ES-I3 (cell line): ENCODE results near the gene PATE2.

Source experiments
- H3K36me3 ChIP-seq: 2 replicates; pipeline ENCODE4 v1.6.1; 2013; ENCODE audit warnings: mild to moderate bottlenecking, low read length, control low read depth, moderate library complexity; ENCODE audit not compliant: insufficient read depth
- H3K4me1 ChIP-seq: 2 replicates; pipeline ENCODE4 v1.6.1; 2013; ENCODE audit warnings: mild to moderate bottlenecking, control low read depth, low read length; ENCODE audit not compliant: insufficient read depth
- H3K9ac ChIP-seq: 2 replicates; pipeline ENCODE4 v1.6.1; 2013; ENCODE audit warnings: low read depth, mild to moderate bottlenecking, low read length, moderate library complexity
- H3K9me3 ChIP-seq: 2 replicates; pipeline ENCODE4 v1.6.1; 2013; ENCODE audit warnings: mild to moderate bottlenecking, low read length, moderate library complexity; ENCODE audit not compliant: control insufficient read depth, insufficient read depth

The PATE2 gene

DNA sequence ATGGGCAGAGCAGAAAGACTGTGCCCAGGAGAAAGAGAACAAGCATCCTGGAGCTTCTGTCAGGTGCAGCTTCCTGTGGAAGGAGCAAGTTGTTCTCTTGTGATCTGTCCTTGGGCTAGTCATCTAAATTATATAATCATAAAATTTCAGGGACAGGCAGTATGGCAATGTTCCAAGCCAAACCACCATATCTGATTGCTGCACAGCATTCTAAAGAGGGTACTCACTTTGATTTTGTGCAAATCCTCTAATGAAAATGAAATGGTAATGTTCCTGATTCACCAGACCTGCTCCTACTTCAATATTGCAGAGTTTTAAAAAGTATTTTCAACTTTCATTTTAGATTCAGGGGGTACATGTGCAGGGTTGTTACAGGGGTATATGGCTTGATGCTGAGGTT is at the start of gene PATE2:
PATE2 (minus strand) TSS at position 101 of the 400 bp plus-strand sequence; CDS start at position 46, 55 bp downstream.
- H3K36me3 ChIP-seq, result no peaks in the 10 kb centered on the region
- no peaks in the 10 kb centered on the region for H3K4me1 ChIP-seq
- H3K9ac ChIP-seq, result no peak within 1 kb of the TSS
- H3K9me3 ChIP-seq, result no peaks in the 10 kb centered on the region

DNA sequence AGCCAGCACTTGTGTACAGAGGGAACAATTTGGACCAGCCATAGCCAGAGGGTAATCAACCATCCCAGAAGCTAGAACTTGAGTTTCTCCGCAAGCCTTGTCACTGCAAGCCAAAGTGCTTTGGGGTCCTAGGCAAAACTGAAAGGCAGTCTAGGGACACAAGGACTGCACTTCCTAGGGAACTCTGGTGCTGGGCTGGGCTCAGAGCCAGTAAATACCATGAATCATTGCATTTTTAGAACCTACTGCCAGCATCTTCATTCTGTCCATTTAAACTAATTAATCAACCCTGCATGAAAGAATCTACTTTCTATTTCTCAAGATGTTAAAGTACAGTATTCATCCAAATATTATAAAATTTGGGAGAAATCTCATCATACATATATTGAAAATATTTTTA is 29.3 kb upstream of the PATE2 start:
- H3K36me3 ChIP-seq, result no peaks in the 10 kb centered on the region
- H3K4me1 ChIP-seq, result no peaks in the 10 kb centered on the region
- no peaks in the 10 kb centered on the region for H3K9me3 ChIP-seq
- no peak overlapping the region for H3K9ac ChIP-seq

DNA sequence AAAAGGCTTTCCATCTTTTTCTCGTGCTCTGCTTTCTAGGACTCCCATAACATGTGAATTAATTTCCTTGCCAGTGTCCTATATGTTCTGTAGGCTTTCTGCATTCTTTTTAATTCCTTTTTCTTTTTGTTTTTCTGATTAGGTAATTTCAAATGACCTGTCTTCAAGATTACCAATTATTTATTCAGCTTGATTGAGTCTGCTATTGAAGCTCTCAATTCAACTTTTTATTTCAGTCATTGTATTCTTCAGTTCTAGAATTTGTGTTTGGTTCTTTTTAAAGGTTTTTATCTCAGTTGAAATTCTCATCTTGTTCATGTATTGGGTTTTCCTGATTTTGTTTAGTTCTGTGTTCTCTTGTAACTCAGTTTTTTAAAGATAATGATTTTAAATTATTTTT is 23.8 kb upstream of the PATE2 start:
- Histone ChIP-seq H3K4me1 (peaks cover 5% of the 10 kb centered on the region; the same call in 1 of the 2 replicates), H3K9me3 (peaks cover 5% of the 10 kb centered on the region; the same call in 1 of the 2 replicates), H3K9ac (no peak overlapping the region), H3K36me3 (no peaks in the 10 kb centered on the region)

DNA sequence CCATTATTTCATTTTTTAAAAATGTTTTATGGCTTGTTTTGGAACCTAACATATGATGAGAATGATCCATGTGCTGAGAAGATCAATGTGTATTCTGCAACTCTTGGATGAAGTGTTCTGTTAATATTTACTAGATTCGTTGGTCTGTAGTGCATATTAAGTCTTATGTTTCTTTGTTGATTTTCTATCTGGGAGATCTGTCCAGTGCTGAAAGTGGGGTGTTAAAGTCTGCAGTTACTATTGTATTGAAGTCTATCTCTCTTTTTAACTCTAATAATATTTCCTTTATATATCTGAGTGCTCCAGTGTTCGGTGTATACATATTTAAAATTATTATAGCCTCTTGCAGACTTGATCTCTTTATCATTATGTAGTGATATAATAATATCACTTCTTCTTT is 21.2 kb upstream of the PATE2 start:
- Histone ChIP-seq H3K4me1 (peaks cover 8% of the 10 kb centered on the region; the same call in 1 of the 2 replicates), H3K9me3 (peaks cover 5% of the 10 kb centered on the region; the same call in 1 of the 2 replicates), H3K9ac (no peak overlapping the region), H3K36me3 (no peaks in the 10 kb centered on the region)

DNA sequence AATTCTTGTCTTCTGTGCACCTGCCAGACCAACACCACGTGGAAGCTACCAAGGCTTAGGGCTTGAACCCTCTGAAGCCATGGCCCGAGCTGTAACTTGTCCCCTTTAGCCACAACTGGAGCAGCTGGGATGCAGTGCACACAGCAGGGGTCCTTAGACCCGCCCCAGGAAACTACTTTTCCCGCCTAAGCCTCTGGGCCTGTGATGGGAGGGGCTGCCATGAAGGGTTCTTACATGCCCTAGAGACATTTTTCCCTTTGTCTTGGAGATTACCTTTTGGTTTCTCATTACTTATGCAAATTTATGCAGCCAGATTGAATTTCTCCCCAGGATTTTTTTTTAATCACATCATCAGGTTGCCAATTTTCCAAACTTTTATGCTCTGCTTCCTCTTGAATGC is 19.0 kb upstream of the PATE2 start:
- Histone ChIP-seq H3K36me3 (no peaks in the 10 kb centered on the region), H3K9me3 (peaks cover 8% of the 10 kb centered on the region; the same call in 1 of the 2 replicates), H3K4me1 (peaks cover 8% of the 10 kb centered on the region; the same call in 1 of the 2 replicates), H3K9ac (no peak overlapping the region)

DNA sequence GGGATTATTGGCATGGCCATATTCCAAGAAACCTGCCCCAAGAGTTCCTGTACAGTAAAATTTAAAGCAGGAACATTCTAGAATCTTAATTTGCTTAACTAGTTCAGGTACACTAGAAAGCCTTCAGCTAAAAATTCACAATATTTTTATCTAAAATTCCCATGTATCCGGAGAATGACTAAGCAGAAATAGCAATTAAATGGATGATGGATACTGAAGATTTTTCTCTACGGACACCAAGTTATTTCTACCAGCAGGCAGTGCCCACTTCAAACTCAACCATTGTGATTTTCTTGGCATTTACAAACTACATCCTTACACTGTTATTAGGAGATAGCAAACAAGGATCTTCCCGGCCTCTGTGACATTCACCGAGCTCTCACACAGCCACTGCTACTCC is 12.2 kb upstream of the PATE2 start:
- no peak overlapping the region for H3K9ac ChIP-seq
- no peaks in the 10 kb centered on the region for H3K36me3 ChIP-seq
- peaks cover 6% of the 10 kb centered on the region; the same call in 1 of the 2 replicates for H3K9me3 ChIP-seq
- no peaks in the 10 kb centered on the region for H3K4me1 ChIP-seq

DNA sequence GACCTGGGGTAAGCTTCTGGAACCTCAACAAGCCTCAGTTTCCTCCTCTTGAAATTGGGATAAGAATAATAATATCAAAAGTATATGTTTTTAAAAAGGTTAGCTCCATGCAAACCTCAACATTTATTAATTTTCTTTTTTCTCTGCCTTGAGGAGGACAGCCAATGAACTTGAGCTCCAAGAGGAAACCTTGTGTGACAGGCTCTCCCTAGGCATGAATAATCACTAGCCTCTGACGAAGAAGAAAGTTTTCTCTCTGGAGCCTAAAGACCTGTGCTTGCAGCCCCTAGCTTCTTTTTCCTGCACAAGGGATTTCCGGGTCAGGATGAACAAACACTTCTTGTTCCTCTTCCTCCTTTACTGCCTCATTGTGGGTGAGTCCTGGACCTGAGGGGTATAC is 9.2 kb upstream of the PATE2 start, which contains the start of gene PATE3:
PATE3 (plus strand) TSS at position 301 of the 400 bp plus-strand sequence; CDS start at position 326, 25 bp downstream.
- no peaks in the 10 kb centered on the region for H3K36me3 ChIP-seq
- no peak within 1 kb of the TSS for H3K9ac ChIP-seq
- H3K4me1 ChIP-seq, result no peaks in the 10 kb centered on the region
- H3K9me3 ChIP-seq, result peaks cover 4% of the 10 kb centered on the region; the same call in 1 of the 2 replicates

DNA sequence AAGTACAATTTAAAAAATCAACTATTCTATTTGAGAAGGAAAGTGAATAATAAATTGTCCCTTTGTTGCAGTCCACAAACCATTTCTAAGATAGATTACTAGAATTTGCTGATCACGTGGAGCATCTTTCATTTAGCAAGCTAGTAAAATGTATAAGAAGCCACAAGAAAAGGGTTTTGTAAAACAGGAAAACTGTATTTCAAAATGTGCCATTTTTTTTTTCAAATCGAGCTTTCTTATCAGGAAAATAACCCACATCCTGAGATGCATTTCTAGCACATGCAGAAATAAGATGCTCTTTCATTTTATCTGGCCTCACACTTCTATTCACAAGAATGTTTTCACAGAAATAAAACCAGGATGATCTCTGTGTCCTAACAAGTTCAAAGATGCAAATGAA is 6.0 kb upstream of the PATE2 start:
- no peaks in the 10 kb centered on the region for H3K36me3 ChIP-seq
- H3K9ac ChIP-seq, result no peak overlapping the region
- no peaks in the 10 kb centered on the region for H3K9me3 ChIP-seq
- H3K4me1 ChIP-seq, result no peaks in the 10 kb centered on the region

DNA sequence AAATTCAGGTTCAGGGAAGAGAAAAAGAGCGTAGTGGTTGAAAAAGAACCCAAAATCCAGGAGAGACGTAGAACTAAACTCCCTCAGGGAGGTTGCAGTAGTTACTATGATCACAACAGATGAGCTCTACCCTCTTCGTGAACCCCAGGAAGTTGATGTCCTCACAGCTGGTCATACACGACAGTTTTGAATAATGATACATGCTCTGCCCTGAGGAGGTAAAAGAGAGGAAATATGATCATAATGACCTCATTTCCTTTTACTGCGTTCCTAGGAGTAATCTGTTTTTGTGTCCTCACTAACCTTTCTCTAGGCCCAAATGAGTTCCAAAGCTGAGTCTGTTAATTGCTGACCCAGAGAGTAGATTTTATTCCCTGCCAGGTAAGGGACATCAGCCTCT is 1.3 kb downstream of the PATE2 start:
- no peak overlapping the region for H3K9ac ChIP-seq
- no peaks in the 10 kb centered on the region for H3K36me3 ChIP-seq
- no peaks in the 10 kb centered on the region for H3K4me1 ChIP-seq
- H3K9me3 ChIP-seq, result no peaks in the 10 kb centered on the region

DNA sequence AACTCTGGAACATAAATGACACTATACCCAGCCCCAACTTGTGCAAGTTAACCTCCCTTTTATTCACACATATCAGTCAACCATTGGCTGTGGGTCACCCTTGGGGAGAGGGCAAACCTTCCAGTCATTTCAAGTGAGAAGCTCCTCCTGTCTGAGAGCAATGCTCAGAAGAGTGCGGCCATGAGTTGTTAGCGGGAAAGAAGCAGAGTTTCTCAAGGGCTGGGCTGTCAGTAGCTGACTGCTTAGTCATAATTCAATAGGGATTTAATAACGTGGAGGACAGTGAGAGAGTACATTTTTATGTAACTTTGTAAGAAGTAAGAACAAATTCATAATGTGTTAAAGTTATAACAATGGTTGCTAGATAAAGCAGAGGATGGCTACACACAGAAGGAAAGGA is 5.1 kb downstream of the PATE2 start:
- Histone ChIP-seq H3K9ac (no peak overlapping the region), H3K9me3 (no peaks in the 10 kb centered on the region), H3K4me1 (no peaks in the 10 kb centered on the region), H3K36me3 (no peaks in the 10 kb centered on the region)

DNA sequence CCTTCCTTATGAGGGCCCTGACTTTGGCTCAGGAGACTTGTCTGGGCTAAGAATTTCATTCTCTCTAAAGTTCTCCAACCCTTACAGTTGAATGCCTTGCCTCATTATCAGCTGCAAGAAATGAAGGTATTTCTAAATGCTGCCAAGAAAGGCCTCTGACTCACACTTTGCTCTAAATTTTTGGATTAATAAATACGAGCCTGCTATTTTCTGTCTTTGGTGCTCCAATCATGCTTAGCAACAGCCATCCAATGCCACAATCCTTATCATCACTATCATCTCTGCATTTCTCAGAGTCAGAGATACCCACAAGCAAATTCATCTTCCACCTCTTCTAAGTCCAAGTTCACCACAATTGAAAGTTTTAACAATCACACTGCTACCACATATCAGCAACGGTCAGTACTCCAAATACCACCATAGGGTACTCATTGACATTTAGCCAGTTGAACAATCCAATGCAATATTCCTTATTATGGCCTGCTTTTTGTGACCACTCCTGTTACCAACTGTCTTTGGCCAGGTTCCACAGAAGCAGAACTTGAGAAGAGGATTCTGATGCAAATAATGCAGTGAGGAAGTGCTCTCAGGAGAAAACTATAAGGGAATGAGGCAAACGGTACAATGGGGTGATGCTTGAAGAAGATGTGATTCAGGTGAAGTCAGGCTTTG is 5.7 kb downstream of the PATE2 start:
- Histone ChIP-seq H3K9me3 (no peaks in the 10 kb centered on the region), H3K9ac (no peak overlapping the region), H3K4me1 (no peaks in the 10 kb centered on the region), H3K36me3 (no peaks in the 10 kb centered on the region)

DNA sequence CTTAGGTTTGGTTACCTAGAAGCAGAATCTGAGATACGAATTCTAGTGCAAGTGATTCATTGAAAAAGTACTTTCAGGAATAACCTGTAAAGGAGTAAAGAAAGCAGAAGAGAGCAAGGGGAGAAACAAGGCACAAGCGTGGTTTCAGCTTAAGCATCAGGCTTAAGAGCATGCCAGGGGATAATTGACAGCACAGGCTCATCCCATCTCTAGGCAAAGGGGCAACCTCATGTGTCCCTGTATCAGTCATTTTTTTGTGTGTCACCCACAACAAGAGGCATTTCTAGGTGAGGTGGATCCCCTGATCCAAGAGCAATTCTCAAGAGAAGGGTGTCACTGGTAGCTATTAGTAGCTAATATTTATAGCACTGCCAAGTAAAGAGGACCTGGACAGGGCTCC is 8.0 kb downstream of the PATE2 start:
- H3K4me1 ChIP-seq, result no peaks in the 10 kb centered on the region
- no peaks in the 10 kb centered on the region for H3K9me3 ChIP-seq
- H3K9ac ChIP-seq, result no peak overlapping the region
- H3K36me3 ChIP-seq, result no peaks in the 10 kb centered on the region

DNA sequence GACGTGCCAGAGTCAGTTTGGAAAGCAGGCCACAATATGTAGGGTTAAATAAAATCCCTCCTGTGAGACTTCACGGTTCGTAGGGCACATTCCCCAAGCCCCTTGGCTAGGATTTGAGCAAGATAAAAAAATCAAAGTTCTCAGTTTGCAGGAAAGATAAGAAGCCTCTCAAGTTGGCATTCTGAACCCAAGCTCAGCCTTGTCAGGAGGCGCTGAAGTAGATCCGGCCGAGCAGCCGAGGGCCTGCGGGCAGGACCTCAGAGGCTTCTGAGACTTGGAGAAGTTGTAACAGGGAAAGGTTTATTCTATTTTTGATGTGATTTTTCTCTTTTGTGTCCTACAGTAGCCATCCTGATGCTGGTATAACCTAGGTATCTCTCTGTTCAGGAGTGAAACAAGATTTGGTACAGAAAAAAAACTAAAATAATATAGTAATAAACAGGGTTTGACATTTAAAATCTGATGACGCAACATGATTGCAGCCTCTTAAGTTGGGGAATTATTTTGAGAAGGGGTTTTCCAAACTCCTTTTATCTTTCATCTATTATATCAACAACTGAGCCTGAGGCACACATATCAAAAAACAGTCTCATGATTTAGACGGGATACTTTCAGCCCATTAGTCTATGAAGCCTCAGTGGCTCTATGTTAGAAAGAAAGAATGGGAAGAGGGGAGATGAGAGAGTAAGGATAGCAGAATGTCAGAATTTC is 10.1 kb downstream of the PATE2 start:
- no peaks in the 10 kb centered on the region for H3K9me3 ChIP-seq
- no peaks in the 10 kb centered on the region for H3K36me3 ChIP-seq
- no peak overlapping the region for H3K9ac ChIP-seq
- H3K4me1 ChIP-seq, result no peaks in the 10 kb centered on the region

DNA sequence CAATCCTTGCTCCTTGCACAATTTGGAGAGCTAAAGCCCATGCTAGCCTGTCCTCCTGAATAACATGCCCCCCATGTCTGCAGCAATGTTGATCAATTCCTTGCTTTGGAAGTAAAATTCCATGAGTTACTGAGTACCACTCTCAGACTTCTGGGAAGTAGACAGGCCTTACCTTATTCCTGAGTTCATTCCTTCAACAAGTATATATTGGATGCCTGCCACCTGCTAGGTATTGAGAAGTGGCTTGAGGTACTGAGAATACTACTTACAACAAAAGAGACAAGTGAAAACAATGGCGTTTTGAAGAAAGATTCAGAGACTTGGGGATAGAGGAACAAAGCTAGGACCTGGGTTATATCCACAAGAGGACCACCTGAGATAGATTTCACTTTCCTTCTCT is 12.4 kb downstream of the PATE2 start:
- no peaks in the 10 kb centered on the region for H3K36me3 ChIP-seq
- no peaks in the 10 kb centered on the region for H3K4me1 ChIP-seq
- H3K9me3 ChIP-seq, result no peaks in the 10 kb centered on the region
- H3K9ac ChIP-seq, result no peak overlapping the region

DNA sequence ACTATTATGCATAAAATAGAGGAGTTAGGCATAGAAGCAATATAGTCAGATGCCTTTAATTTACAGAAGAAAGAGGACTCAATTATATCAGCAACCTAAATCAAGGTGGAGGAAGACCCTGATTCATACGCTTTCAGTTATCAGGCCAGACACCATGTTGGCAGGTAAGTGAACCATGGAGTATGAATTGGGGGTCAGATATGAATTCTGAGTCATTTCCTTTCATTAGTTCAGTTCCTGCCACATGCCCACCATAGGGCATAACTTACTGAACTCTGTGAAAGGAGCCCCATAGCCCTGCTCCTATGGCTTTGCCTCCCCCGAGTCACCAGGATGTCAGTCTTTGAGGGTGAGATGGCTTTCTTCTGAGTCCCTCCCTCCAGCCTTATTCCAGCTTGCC is 15.1 kb downstream of the PATE2 start:
- no peaks in the 10 kb centered on the region for H3K4me1 ChIP-seq

More for the DNA sequence above, 15.1 kb downstream of the PATE2 start:
- H3K9ac ChIP-seq, result no peak overlapping the region
- no peaks in the 10 kb centered on the region for H3K36me3 ChIP-seq
- H3K9me3 ChIP-seq, result no peaks in the 10 kb centered on the region
